Bronchial smooth muscle cell (primary cell): Measurements from ENCODE around the gene ZBTB48. TPM values are rescaled to one million over a fixed set of nuclear protein-coding genes. Genes with fewer than 3 reads are reported as not detected.

ENCODE experiments used
- total RNA-seq: library from RNA; depleted of rRNA; stranded (reverse); fragments of >200 nt; gene quantifications from 2 replicates; pipeline ENCODE4 v1.2.1, GENCODE V29; 2014

The ZBTB48 gene
- total RNA-seq: 15.1 and 16.0 TPM in 2 replicates

DNA sequence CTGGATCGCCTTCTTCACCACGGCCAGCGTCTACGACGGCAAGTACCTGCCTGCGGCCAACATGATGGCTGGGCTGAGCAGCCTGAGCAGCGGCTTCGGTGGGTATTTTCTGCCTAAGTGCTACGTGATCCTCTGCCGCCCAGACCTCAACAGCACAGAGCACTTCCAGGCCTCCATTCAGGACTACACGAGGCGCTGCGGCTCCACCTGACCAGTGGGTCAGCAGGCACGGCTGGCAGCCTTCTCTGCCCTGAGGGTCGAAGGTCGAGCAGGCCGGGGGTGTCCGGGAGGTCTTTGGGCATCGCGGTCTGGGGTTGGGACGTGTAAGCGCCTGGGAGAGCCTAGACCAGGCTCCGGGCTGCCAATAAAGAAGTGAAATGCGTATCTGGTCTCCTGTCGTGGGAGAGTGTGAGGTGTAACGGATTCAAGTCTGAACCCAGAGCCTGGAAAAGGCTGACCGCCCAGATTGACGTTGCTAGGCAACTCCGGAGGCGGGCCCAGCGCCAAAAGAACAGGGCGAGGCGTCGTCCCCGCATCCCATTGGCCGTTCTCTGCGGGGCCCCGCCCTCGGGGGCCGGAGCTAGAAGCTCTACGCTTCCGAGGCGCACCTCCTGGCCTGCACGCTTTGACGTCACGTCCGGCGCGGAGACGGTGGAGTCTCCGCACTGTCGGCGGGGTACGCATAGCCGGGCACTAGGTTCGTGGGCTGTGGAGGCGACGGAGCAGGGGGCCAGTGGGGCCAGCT is at the start of gene ZBTB48:
ZBTB48 (plus strand) TSS at position 621 of the 745 bp plus-strand sequence. CDS start 616 bp downstream, outside the sequence.

DNA sequence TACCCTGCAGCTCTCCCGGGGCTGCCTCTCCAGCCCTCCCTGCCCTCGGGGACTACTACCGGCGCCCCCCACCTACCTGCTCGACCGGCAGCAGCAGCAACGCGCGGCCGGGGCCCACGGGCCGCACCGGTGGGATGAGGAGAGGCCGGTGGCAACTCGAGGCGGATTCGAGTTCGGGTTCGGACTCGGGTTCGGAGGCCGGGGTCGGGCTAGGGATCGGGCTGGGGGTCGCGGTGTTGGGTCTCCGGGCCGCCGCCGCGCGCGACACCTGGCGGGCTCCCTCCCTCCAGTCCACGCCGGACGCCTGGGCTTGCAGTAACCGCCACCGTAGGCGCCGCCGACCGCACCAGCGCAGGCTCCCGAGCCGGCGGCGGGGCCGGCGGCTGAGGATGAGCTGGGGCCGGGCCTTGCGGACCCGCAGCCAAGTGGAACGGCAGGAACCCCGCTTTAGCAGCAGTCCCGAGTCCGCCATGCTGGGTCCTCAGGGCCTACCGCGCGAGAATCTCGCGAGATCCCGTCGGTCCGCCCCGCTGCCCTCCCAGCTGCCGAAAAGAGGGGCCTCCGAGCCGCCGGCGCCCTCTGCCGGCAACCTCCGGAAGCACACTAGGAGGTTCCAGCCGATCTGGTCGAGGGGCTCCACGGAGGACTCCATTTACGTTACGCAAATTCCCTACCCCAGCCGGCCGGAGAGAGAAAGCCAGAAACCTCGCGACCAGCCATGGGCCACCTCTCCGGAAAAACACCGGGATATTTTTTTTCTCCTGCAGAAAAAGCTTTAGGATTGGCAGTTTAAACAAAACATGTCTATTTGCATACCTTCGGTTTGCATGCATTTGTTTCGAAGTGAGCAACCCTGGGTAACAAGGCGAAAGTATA is 25.5 kb upstream of the ZBTB48 start, which contains the start of gene NOL9:
NOL9 (minus strand) TSS at position 483 of the 876 bp plus-strand sequence; CDS start at position 472, 11 bp downstream.

DNA sequence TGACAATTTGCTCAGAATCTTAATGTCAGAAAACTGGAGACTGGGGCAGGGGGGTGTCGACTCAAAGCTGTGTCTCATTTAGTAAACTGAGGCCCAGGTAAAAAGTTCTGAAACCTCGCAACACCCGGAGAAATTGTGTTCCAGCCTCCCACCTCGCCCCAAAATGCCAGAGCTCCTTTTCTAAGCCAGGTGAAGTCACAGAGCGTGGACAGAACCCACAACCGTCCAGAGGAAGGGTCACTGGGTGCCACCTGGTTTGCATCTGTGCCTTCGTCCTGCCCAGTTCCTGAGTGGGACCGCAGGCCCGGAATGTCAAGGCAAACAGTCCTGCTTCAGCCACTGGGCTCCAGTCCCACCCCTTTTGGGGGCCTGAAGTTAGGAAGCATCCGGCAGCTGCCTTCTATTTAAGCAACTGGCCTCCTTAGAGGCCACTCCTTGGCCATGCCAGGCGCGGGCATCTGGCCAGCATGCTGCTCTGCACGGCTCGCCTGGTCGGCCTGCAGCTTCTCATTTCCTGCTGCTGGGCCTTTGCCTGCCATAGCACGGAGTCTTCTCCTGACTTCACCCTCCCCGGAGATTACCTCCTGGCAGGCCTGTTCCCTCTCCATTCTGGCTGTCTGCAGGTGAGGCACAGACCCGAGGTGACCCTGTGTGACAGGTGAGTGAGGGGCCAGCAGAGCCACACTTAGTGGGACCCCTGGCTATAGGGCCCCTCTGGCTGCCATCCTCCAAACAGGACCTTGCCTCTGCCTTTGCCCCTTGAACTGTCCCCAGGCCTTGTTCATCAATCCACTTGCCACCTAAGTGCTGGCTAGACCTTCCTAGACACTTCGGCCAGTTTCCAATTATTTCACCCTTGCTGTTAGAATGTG is 24.7 kb upstream of the ZBTB48 start, which contains the start of gene TAS1R1:
TAS1R1 (plus strand) TSS at position 401 of the 872 bp plus-strand sequence; CDS start at position 468, 67 bp downstream.

DNA sequence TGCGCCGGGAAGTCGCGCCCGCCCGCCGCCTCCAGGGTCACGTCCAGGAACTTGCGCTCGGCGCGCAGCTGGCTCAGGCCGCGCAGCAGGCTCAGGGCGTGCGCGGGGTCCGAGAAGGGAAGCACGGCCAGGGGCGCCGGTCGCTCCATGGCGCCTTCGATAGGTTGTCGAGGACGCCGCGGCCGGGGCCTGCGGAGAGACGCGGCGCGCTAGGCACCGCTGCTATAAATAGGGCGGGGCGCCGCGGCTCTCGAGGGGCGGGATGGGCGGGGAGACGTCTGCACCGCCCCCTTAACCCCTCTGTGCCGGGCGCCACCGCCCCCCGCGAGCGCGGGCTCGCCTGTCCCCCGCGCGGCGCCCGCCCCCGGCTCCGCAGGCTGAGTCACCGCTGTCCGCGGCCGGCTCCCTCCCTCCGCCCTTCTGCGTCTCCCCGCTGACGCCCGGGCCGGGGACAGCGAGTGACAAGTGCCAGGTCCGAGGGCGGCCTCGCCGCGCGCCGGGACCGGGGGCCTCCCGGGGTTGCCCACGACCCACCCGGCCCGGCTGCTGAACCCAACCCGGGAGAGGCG is 23.0 kb downstream of the ZBTB48 start, which contains the start of gene KLHL21:
KLHL21 (minus strand) TSS at position 201 of the 569 bp plus-strand sequence; CDS start at position 149, 52 bp downstream.

DNA sequence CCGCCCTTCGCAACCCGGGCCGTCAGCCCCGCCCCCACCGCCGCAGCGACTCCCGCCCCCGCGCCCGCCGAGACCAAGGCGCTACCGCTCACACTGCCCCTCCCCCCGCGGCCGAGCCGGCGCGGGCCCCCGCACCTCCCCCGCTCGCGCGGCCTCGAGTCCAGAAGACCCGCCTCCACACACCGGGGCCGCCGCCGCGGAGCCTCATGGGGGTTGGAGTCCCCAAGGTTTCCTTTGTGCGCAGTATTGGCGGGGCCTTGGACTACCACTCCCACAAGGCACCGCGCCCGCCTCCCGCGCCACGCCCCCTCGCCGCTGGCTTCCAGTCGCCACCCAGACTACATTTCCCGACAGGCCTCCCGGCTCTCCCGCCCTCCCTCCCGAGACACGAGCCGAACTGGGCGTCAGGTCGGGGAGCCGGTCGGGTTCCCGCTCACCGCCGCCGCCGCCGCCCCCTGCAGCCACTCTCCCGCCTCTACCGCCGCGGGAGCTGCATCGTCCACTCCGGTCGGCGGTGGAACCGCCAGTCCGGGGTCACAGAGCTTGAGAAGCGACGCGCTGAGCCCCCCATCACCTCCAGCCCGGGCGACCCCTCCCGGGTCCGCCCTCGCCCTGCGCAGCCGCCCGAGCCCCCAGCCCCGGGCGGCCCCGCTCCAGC is 33.7 kb downstream of the ZBTB48 start, which contains the start of gene PHF13:
PHF13 (plus strand) TSS at position 371 of the 658 bp plus-strand sequence. CDS start 336 bp downstream, outside the sequence.

DNA sequence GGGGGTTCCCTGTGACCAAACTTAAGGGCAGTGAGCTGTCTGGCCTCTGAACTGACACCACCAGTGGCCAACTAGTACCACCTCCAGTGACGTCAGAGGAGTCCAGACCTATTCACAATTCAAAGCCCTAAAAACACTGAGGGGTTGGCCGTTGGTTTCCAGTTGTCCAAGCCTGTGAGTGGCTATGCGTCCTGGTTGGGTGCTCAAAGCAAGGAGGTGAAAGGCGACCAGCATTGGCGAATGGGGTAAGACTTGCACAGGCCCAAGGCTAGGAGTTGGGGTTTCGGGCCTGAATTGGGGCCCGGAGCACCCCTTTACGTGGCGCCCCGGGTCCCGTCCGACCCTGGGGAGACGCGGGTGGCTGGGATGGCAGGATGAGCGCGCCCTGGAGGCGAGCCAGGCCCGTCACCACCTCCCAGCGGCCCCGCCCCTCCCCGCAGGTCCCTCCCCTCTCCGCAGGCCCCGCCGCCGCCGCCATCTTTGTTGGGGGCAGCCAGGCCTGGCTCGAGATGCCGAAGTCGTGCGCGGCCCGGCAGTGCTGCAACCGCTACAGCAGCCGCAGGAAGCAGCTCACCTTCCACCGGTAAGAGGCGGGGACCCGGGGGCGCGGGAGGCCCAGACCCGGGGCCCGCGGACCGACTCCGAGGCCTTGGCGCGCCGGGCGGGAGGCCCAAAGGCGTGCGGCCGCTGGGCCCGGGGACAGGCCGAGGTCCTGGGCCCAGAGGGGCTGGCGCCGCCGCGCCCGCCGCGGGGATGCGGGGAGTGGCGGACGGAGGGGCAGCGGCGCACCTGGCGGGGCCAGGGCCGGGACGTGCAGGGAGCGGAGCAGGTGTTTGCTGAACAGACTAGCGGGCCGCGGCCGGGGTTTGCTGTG is 45.2 kb downstream of the ZBTB48 start, which contains the start of gene THAP3:
THAP3 (plus strand) TSS at position 159 of the 874 bp plus-strand sequence; CDS start at position 510, 351 bp downstream.

Other genes starting within 250 kb of the ZBTB48 start
- 15.9 and 26.6 TPM in 2 replicates for gene ACOT7, start 186.2 kb upstream of the ZBTB48 start, total RNA-seq
- 0.09 and 0.16 TPM in 2 replicates for gene HES2, start 160.1 kb upstream of the ZBTB48 start, total RNA-seq
- 0.17 TPM in 1 of 2 replicates, not detected in the other for gene ESPN, start 155.2 kb upstream of the ZBTB48 start, total RNA-seq
- 4.3 and 4.7 TPM in 2 replicates for gene TNFRSF25, start 113.8 kb upstream of the ZBTB48 start, total RNA-seq
- gene PLEKHG5, start 88.3 kb upstream of the ZBTB48 start, total RNA-seq: 11.2 and 15.4 TPM in 2 replicates
- gene NOL9, start 25.5 kb upstream of the ZBTB48 start, total RNA-seq: 10.1 and 11.8 TPM in 2 replicates
- 0.16 and 0.17 TPM in 2 replicates for gene TAS1R1, start 24.7 kb upstream of the ZBTB48 start, total RNA-seq
- 39.6 and 65.8 TPM in 2 replicates for gene KLHL21, start 22.9 kb downstream of the ZBTB48 start, total RNA-seq
- 10.9 and 12.4 TPM in 2 replicates for gene PHF13, start 33.7 kb downstream of the ZBTB48 start, total RNA-seq
- gene THAP3, start 44.9 kb downstream of the ZBTB48 start, total RNA-seq: 17.3 and 18.4 TPM in 2 replicates
- gene DNAJC11, start 121.8 kb downstream of the ZBTB48 start, total RNA-seq: 36.3 and 62.0 TPM in 2 replicates
- 50.8 and 56.7 TPM in 2 replicates for gene CAMTA1, start 205.5 kb downstream of the ZBTB48 start, total RNA-seq